ENCODE measurements around the gene PSMA1.

The PSMA1 gene

DNA sequence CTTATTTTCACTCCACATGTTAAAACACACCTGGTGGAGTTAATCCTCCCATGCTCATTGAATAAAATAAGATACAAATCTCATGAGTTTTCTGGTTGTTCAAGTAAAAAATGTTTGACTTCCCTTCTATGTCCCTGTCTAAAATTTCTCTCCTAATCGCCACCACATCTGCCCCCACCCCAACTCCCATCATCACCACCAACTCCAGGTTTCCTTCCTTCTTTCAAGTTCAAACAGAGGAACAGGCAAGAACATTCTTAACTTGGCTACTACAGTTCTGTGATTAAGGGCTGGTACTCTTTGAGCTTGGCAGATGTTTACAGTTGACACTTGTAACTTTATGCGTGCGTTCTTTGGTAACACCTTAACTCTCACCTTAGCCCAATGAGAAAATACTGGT, 9.1 kb upstream of the PSMA1 start:
- DNase-seq: no peak

DNA sequence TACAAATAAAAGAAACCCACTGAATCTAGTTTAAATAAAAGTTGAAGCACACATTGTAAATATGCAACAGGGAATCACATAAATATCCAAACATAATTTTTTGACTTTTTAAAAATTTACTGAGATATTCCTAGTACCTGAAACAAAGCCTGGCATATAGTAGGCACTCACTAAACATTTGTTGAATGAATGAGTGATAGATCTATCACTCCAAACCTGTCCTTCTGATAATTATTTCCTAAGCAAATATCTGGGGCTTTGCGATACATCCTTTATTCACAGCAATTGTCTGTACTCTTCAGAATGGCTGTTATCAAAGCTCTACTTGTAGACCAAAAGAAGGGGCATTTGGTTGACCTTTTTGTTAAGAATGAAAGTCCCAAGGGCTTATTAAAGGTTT, 2.6 kb upstream of the PSMA1 start:
- no peak for DNase-seq

DNA sequence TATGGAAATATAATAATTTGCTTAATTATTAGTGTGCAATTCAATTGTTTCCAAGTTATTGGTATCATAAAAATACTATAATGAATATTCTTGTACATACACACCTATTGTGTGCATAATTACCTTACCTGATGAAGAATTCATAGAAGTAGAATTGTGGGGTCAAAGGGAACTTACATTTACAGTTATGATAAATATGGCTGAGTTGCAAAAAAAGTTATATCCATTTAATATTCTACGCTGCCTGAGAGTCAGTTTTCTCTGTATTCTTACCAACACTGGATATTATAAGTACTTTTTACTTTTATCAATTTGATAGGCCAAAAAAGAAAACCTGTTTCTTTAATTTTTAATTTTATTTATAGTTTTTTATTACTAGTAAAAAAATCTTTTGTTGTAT, 2.1 kb upstream of the PSMA1 start:
- no peak for DNase-seq

DNA sequence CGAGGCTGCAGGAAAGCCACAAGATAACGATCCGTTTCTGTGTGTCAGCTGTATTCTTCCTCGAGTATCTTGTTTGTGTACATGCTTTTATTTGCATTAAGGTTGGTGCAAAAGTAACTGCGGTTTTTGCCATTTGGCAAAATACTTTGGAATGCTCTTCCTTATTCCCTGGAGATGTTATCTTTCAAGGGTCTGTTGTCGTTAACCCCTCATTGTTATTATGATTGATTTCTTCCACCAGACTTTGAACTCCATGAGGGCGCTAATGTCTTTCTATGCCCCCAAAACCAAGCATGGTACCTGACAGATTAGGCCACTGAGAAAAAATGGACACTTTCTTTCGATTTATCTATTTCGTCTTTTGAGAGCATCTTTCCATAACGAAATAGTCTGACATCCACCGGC, 563 bp upstream of the PSMA1 start:
- DNase-seq: no peak

DNA sequence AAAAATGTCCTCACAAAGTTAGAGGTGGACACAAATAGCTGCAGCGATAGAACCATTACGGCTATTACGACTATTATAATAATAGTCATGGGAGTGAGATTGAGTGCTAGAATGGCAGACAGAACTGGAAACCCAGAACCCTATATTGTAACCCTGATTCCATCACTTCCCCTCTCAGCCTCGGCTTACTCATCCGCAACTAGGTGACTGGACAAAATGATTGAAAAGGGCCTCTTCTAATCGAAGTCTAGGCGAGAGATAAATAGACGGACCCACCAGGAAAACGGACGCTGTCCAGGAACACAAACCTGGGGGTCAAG, 629 bp downstream of the PSMA1 start:
- DNase-seq: no peak

DNA sequence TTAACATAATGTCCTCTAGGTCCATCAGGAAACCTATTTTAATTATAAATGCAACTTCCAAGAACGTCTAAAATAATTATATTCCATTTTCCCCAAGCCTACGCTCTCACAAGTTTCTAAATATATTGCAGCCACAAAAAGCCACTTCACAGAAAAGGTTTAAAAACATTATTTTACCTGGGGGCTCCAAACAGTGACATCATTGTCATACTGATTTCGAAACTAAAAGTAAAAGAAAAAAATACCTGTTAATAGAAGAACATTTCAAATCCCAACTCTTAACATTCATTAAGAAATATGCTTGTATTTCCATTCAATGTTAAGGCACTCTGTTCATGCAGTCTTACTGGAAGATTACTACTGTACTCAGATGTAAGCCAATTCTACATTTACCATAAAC, 1.4 kb downstream of the PSMA1 start:
- no peak for DNase-seq

DNA sequence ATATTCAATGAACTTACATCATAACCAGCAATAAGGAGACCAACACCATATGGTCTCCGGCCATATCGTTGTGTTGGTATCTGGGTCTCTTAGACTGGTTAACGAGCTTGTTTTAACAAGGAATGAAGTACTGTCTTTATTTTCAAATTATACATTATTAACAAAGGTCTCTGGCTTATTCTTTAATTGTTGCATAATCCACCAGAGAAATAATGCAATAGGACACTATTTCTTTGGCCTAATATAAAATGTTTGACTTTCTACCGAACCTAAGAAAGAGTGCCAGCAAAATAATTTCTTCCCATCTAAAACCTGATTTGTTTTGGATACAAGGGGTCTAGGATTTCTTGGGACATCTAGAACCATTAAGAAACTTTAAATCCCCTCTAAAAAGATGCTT, 6.4 kb downstream of the PSMA1 start:
- no peak for DNase-seq

DNA sequence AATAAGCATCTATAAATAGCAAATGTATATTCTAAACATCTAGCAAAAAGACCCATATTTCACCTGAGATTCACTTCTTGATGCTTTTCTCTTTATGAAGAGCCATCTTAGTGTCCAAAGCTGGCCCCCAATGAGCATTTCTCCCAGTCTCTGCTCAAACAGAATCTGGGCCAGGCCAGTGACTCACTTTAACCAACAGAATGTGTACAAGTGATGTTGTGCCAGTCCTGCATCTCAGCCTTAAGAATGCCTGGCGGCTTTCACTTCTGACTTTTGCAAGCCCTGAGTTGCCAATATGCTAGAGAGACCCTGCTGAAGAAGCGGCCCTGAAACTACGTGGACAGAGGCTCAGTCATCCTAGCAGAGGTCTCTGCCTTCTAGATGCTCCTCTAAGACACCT, 13.7 kb downstream of the PSMA1 start:
- no peak for DNase-seq

DNA sequence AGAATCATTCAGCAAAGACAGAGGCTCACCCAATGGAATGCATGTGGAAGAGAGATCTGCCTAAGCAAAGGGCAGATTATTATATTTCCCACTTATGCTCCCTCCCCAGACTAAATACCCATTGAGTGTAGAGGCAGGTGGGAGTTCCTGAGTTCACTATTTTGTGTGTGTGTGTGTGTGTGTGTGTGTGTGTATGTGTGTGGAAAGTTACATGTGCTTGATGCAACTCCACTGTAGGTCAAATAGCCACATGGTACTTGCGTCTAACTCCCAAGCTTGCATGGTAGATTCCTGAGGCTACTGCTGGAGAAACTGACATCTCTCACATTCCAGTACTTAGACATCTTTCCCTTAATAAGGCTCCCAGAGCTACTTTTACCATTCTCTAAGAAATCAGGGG, 17.2 kb downstream of the PSMA1 start:
- no peak for DNase-seq

DNA sequence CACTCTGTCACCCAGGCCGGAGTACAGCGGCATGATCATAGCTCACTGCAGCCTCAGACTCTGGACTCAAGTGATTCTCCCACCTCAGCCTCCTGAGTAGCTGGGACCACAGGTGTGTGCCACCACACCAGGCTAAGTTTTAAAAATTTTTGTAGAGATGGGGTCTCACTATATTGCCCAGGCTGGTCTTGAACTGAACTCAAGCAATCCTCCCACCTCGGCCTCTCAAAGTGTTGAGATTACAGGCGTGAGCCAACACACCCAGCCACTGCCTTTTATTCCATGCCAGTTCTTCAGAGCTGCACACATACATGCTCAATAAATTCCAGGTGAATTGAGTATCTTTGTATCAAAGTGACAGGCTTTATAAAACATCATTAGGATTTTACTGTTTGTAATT, 18.1 kb downstream of the PSMA1 start:
- DNase-seq: no peak

DNA sequence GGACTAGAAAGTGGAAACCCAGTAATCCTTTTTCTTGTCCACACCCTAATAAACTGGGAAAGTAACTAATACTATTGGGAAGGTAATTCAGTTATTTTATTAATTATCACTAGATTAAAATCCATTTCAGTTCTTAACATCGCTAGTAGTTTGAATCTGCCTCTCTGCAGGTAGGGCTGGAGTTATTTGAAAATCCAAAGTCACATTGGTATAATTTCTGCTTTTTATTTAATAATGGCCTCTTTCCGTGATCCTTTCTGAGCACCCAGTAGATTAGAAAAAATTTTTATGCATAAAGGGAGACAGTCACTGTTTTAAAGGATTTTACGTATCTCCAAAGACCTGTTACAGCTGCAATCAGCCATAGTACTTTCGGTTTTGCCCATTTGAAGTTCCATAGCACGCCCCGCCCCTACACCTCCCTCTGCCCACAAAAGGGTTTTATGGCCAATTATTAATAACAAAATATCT, 20.0 kb downstream of the PSMA1 start:
- DNase-seq: no peak

DNA sequence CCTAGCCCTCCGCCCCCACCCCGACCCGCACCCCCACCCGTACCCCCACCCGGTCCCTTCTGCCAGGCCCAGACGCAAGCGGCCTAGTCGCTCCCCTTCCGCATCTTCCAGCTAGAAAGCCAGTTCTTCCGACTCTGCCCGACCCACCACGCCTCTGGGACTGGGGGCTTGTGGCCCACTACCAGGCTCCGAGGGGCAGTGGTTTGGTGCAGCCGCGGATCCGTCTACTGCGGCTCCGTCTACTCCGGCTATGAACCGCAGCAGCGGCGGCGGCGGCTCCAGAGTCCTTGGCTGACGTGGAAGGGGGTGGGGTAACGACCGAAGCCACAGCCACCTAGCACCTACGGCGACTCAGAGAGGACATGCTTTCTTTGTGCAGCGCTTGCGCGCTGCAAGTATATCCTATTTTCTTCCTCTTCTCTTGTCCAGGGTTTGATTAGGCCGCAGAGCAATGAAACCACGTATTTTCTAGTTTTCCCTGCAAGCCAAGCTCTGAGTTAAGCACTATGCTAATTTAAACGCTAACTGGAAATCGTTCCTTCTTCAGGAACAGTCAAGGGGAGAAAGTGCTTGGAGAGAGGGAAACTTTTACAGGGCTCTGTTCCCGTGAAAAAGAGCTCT, 20.5 kb downstream of the PSMA1 start, which contains the start of gene COPB1:
TSS of gene COPB1 (minus strand) at position 252 of the 621 bp plus-strand sequence. CDS start 883 bp downstream, outside the sequence.
- DNase-seq: peak; percentile 97

DNA sequence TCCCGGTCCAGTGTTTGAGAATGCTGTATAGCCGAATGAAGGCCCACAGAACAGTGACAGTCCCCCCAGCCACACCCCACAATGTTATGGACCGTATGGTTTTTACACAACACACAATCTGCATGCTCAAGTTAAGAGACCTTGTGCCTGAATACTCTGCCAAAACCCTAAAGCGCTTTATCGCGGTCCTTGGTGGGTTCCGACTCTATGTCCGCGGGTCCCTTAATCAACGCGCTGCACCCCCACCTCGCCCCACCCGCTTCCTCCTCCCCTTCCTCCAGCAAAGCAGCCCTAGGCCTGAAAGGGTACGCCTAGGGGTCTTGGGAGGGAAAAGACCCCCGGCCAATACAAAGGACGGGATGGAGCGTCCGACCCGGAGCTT, 21.0 kb downstream of the PSMA1 start:
- peak; percentile 77 for DNase-seq

DNA sequence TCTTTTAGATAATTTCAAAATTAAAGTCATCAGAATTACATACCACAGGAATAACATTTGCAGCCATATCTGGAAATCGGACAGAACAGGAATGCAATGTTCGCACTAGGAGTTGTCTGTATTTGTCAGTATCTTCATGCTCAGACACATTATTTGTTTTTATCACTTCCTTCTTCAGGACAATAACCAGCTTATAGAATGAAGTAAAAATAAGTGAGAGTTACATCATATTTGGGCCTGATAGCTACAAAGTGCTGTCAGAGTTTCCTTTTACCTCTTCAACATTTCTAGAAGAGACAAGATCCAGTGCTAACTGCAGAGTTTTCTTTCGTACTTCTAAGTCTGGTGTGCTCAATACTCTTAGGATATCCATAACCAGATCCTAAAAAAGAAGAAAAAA, 39.5 kb downstream of the PSMA1 start:
- DNase-seq: no peak

DNA sequence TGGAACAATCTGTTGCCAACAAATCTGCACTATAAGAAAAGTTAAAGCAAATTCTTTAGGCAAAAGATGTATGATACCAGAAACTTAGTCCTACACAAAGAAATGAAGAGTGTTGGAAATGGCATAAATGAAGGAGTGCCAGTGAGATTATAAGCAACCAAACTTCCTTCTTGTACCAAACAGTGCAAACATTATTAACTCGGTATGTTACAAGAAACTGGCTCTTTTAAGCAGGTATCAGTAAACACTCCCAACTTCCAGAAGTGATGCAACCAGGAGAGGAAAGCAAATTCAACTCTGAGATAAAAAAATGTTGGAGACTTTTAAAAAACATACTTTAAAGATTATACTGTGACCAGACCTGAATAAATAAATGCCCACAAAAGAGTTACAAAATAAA, 49.1 kb downstream of the PSMA1 start:
- no peak for DNase-seq

DNA sequence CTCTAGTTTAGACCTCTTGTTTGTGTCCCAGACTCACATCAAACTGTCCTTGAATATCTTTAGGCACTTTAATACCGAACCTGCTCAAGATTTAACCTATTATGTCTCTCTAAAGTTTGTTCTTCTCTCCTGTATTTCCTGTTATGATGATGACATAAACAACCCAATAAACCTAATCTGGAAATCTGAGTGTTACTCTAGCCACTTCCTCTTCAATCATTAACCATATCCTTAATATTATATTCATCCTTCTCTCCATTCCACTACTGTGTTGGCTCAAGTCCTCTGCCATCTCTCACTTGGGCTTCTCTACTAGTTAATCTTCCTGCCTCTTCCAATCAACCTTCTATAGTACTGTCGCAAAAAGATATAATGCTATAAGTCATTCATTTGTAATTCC, 56.6 kb downstream of the PSMA1 start:
- DNase-seq: no peak

DNA sequence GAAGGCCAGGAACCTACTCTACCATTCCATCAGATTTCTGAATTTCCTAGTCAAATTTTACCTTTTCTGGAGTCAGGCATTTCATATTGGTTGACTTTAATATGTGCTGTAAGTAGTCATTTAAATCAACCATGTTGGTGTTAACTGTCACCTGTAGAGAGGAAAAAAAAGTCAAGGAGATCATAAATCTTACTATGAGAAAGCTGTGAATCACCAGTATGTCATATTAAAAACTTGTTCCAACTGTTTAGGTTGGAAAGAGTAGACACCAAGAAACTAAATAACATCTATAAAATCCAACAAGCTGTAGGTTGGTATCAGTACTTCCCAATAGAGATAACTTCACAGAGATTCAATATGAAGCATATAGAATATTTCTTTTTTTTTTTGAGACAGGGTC, 60.0 kb downstream of the PSMA1 start:
- DNase-seq: no peak

DNA sequence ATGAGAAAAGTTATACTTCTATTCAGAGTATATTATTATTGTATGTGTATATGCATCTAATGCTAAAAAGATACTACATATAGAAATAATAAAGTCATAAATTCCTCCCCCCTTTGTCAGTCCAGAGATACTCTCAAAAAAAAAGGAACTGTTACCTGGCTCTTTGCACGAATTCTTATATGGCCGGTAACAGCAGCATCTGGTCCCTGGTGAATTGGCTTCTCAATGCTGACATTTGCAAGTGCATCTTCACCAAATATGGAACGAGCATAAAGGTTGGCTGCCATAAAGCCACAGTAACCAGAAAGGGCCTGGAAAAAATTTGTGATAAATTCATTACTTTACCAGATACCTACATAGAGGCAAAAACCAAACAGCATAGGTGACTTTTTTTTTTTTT, 61.8 kb downstream of the PSMA1 start:
- DNase-seq: no peak

DNA sequence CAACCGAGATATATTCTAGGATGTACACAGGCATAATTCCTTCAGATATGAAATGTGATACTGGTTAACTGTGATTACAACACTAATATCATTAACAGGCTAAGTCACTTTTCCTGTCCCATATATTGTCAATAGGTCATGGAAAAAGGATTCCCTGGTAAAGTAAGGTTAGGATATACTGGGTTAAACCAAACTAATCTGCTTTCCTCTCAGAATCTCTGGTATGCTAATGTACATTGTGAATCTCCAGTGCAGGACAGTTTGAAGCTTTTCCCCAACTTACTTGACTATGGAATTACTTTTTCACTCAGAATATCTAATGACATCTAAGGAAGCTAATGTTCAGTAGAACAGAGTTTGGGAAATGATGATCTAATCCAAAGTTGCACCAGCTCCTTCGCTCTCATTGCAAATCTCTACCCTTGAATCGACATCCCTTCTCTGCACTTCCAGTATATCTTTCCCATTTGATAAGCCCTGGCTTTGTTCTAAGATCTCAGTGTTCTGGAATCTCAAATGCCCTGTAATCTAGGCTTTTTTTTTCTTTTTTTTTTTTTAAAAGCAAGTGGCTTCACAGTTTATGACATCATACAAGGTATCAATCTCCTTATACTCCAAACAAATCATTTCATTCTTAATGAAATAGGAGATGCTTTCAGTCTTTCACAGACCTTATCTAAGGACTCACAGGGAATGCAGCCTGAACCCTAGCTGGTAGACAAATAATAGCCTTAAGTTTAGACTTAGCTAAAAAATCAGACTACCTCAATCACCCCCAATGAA, 64.3 kb downstream of the PSMA1 start:
- peak; percentile 4 for DNase-seq
